H1 (cell line): Measurements from ENCODE around the gene TMEM151A. TPM values are rescaled to one million over a fixed set of nuclear protein-coding genes. Genes with fewer than 3 reads are reported as not detected.

Experiments used
- CTCF ChIA-PET: fragments of 300-600 bp; sonication (Branson Sonifier 250); formaldehyde crosslinking; loops from one replicate; lab custom pipeline; 2021; ENCODE audit not compliant: partially characterized antibody; lab: Charles Lee
- POLR2A ChIA-PET: fragments of 300-600 bp; sonication (Branson Sonifier 250); formaldehyde crosslinking; loops from one replicate; lab custom pipeline; 2021; ENCODE audit warnings: inconsistent platforms; ENCODE audit not compliant: partially characterized antibody; lab: Charles Lee
- DNase-seq, 2 experiments: peaks; one replicate each; pipeline versions ENCODE4 v3.0.0 to v3.0.0-alpha.2; 2010 to 2022; ENCODE audit warnings: low spot score in 2 of 2, low read depth in 1 of 2, mixed read lengths in 1 of 2
- FAIRE-seq: peaks from 2 replicates; lab custom pipeline; 2011; peaks lifted over from hg19 to GRCh38; lab: Jason Lieb, UNC
- H2AFZ ChIP-seq: 2 replicates; pipeline ENCODE4 v1.8.1; 2012; ENCODE audit warnings: low read length, inconsistent platforms
- H2AK5ac ChIP-seq: 2 replicates; pipeline ENCODE4 v1.6.1; 2013; ENCODE audit warnings: low read depth, low read length
- H2BK120ac ChIP-seq: replicated peaks from 2 replicates; pipeline ENCODE3; 2013; ENCODE audit warnings: low read depth, low read length, inconsistent platforms
- H2BK12ac ChIP-seq: 2 replicates; pipeline ENCODE4 v1.6.1; 2013; ENCODE audit warnings: low read depth, low read length
- H2BK15ac ChIP-seq: 2 replicates; pipeline ENCODE4 v1.6.1; 2013; ENCODE audit warnings: low read length
- H2BK20ac ChIP-seq: 2 replicates; pipeline ENCODE4 v1.6.1; 2013; ENCODE audit warnings: low read length
- H2BK5ac ChIP-seq: 2 replicates; pipeline ENCODE4 v1.6.1; 2013; ENCODE audit warnings: low read depth, low read length
- H3K14ac ChIP-seq: 2 replicates; pipeline ENCODE4 v1.6.1; 2013; ENCODE audit warnings: inconsistent platforms; ENCODE audit not compliant: insufficient read length
- H3K18ac ChIP-seq: 2 replicates; pipeline ENCODE4 v1.6.1; 2013; ENCODE audit warnings: low read length; ENCODE audit errors: extremely low read depth
- H3K23ac ChIP-seq: 2 replicates; pipeline ENCODE4 v1.6.1; 2013; ENCODE audit warnings: inconsistent platforms; ENCODE audit not compliant: insufficient read length
- H3K23me2 ChIP-seq: 2 replicates; pipeline ENCODE4 v1.6.1; 2013; ENCODE audit warnings: low read depth, low read length
- H3K27ac ChIP-seq: 2 replicates; pipeline ENCODE4 v1.6.1; 2011; ENCODE audit warnings: low read depth, low read length, inconsistent platforms
- H3K27me3 ChIP-seq, 4 experiments: replicated peaks in 1 of 4; 1 replicate in 1 of 4; 2 replicates in 3 of 4; pipeline versions ENCODE4 v1.6.1 to v1.8.1; 2011 to 2013; ENCODE audit warnings: low read length in 3 of 4, mild to moderate bottlenecking in 3 of 4, inconsistent platforms in 2 of 4, mixed read lengths in 2 of 4, moderate library complexity in 1 of 4; ENCODE audit not compliant: control insufficient read depth in 3 of 4, insufficient read depth in 3 of 4; ENCODE audit errors: extremely low read depth in 1 of 4
- H3K36me3 ChIP-seq, 4 experiments: 2 replicates each; pipeline versions ENCODE4 v1.6.1 to v1.8.1; 2011 to 2013; ENCODE audit warnings: mild to moderate bottlenecking in 4 of 4, low read length in 3 of 4, moderate library complexity in 2 of 4, control low read depth in 1 of 4, inconsistent platforms in 1 of 4; ENCODE audit not compliant: insufficient read depth in 4 of 4, control insufficient read depth in 2 of 4
- H3K4ac ChIP-seq: replicated peaks from 2 replicates; pipeline ENCODE3; 2013; ENCODE audit warnings: low read length, low read depth, mixed read lengths, inconsistent platforms; ENCODE audit not compliant: insufficient read length
- H3K4me1 ChIP-seq, 4 experiments: replicated peaks in 1 of 4; 1 replicate in 1 of 4; 2 replicates in 3 of 4; pipeline versions ENCODE4 v1.6.1 to v1.8.1; 2011 to 2013; ENCODE audit warnings: low read length in 3 of 4, inconsistent platforms in 2 of 4, mixed read lengths in 1 of 4; ENCODE audit not compliant: insufficient read depth in 4 of 4, control insufficient read depth in 3 of 4
- H3K4me2 ChIP-seq, 2 experiments: 2 replicates each; pipeline versions ENCODE4 v1.6.1 to v1.8.1; 2011 to 2013; ENCODE audit warnings: low read depth in 2 of 2, low read length in 2 of 2, control low read depth in 1 of 2, inconsistent platforms in 1 of 2, mild to moderate bottlenecking in 1 of 2; ENCODE audit not compliant: insufficient read depth in 1 of 2
- H3K4me3 ChIP-seq, 4 experiments: fragments of 200-600, 300-600 bp in 1 of 4; sonication (generic), shearing (Covaris generic), sonication (Bioruptor Twin) in 1 of 4; 2 replicates each; pipeline versions ENCODE4 v1.5.1 to v1.8.1; 2011 to 2016; ENCODE audit warnings: low read length in 4 of 4, low read depth in 3 of 4, control low read depth in 2 of 4, inconsistent platforms in 2 of 4, mild to moderate bottlenecking in 2 of 4, mixed read lengths in 1 of 4, moderate library complexity in 1 of 4; ENCODE audit not compliant: insufficient read depth in 2 of 4; ENCODE audit errors: extremely low read depth in 1 of 4
- H3K56ac ChIP-seq: replicated peaks from 2 replicates; pipeline ENCODE3; 2013; ENCODE audit warnings: low read depth, mild to moderate bottlenecking, mixed read lengths, low read length, inconsistent platforms; ENCODE audit not compliant: insufficient read length
- H3K79me1 ChIP-seq: 2 replicates; pipeline ENCODE4 v1.6.1; 2013; ENCODE audit warnings: low read depth, low read length, control low read depth
- H3K79me2 ChIP-seq, 2 experiments: 2 replicates each; pipeline versions ENCODE4 v1.6.1 to v1.8.1; 2012 to 2013; ENCODE audit warnings: low read length in 2 of 2, mild to moderate bottlenecking in 2 of 2, inconsistent platforms in 1 of 2; ENCODE audit not compliant: insufficient read depth in 2 of 2, control insufficient read depth in 1 of 2
- H3K9ac ChIP-seq, 4 experiments: replicated peaks in 1 of 4; 1 replicate in 1 of 4; 2 replicates in 3 of 4; pipeline versions ENCODE4 v1.6.1 to v1.8.1; 2011 to 2013; ENCODE audit warnings: low read depth in 3 of 4, low read length in 3 of 4, control low read depth in 2 of 4, mild to moderate bottlenecking in 2 of 4, moderate library complexity in 2 of 4, inconsistent platforms in 1 of 4; ENCODE audit errors: extremely low read depth in 1 of 4
- H3K9me3 ChIP-seq, 2 experiments: 2 replicates each; pipeline versions ENCODE4 v1.6.1 to v1.8.1; 2012 to 2013; ENCODE audit warnings: mild to moderate bottlenecking in 2 of 2, moderate library complexity in 2 of 2, control low read depth in 1 of 2, inconsistent platforms in 1 of 2, low read depth in 1 of 2, low read length in 1 of 2, mixed read lengths in 1 of 2; ENCODE audit not compliant: insufficient read depth in 2 of 2
- H4K20me1 ChIP-seq, 2 experiments: replicated peaks in 1 of 2; 2 replicates each; pipeline versions ENCODE3 to v1.8.1; 2011 to 2013; ENCODE audit warnings: inconsistent platforms in 2 of 2, low read length in 2 of 2, mild to moderate bottlenecking in 1 of 2; ENCODE audit not compliant: insufficient read depth in 2 of 2, control insufficient read depth in 1 of 2
- H4K5ac ChIP-seq: 2 replicates; pipeline ENCODE4 v1.6.1; 2013; ENCODE audit warnings: low read length, low read depth, mixed read lengths, inconsistent platforms; ENCODE audit not compliant: insufficient read length
- H4K8ac ChIP-seq: 2 replicates; pipeline ENCODE4 v1.8.0; 2013; ENCODE audit warnings: mild to moderate bottlenecking, moderate library complexity, low read length, inconsistent platforms; ENCODE audit not compliant: insufficient read depth; ENCODE audit errors: extremely low read depth
- H4K91ac ChIP-seq: replicated peaks from 2 replicates; pipeline ENCODE3; 2013; ENCODE audit warnings: low read length, mixed read lengths, inconsistent platforms; ENCODE audit not compliant: insufficient read length
- BRCA1 ChIP-seq: IDR thresholded peaks from 2 replicates; pipeline ENCODE4 v1.6.1; 2012; ENCODE audit warnings: low read depth, low read length, improper control_type of control experiment
- EZH2 ChIP-seq: fragments of 200-600 bp; sonication (generic); IDR thresholded peaks from 2 replicates; pipeline ENCODE4 v1.7.1; 2012; ENCODE audit warnings: low read depth, mild to moderate bottlenecking, moderate library complexity, low read length, inconsistent platforms; ENCODE audit not compliant: severe bottlenecking
- GABPA ChIP-seq: IDR thresholded peaks from 2 replicates; pipeline ENCODE4 v1.6.1; 2011; ENCODE audit warnings: mild to moderate bottlenecking, low read length, moderate library complexity, borderline replicate concordance; ENCODE audit not compliant: insufficient read depth
- KDM5A ChIP-seq: fragments of 200-600 bp; IDR thresholded peaks from 2 replicates; pipeline ENCODE4 v1.7.1; 2012; ENCODE audit warnings: mild to moderate bottlenecking, low read length, inconsistent platforms, mixed read lengths
- RFX5 ChIP-seq: IDR thresholded peaks from 2 replicates; pipeline ENCODE4 v1.6.1; 2011; ENCODE audit warnings: low read depth, low read length, improper control_type of control experiment, borderline replicate concordance
- RXRA ChIP-seq: IDR thresholded peaks from 2 replicates; pipeline ENCODE4 v1.6.1; 2011; ENCODE audit warnings: low read depth, mild to moderate bottlenecking, low read length, moderate library complexity; ENCODE audit not compliant: insufficient read depth
- SIX5 ChIP-seq: IDR thresholded peaks from 2 replicates; pipeline ENCODE4 v1.6.1; 2011; ENCODE audit warnings: mild to moderate bottlenecking, low read depth, low read length
- TCF12 ChIP-seq: IDR thresholded peaks from 2 replicates; pipeline ENCODE4 v1.6.1; 2011; ENCODE audit warnings: low read depth, mild to moderate bottlenecking, low read length
- WGBS, 2 experiments: shearing (Covaris generic) in 1 of 2; methylation state at CpG; one replicate each; pipeline versions ENCODE4 v1.1.6 to v1.1.7; 2013 to 2015; ENCODE audit warnings: low lambda C conversion rate in 2 of 2, mixed read lengths in 2 of 2, inconsistent platforms in 1 of 2, low coverage in 1 of 2, missing lambda C conversion rate in 1 of 2; ENCODE audit not compliant: insufficient replicate concordance in 2 of 2, insufficient coverage in 1 of 2, insufficient read length in 1 of 2; ENCODE audit errors: extremely low coverage in 1 of 2, missing lambda C conversion rate in 1 of 2; 5-methylcytosine and 5-hydroxymethylcytosine counted together
- polyA plus RNA-seq, 7 experiments: library from polyadenylated mRNA; depleted of rRNA in 3 of 7; stranded (reverse) in 5 of 7; unstranded in 2 of 7; fragments of >200 nt in 5 of 7; fragments of 200-250 nt in 2 of 7; gene quantifications; 1 replicate in 5 of 7; 2 replicates in 1 of 7; 4 replicates in 1 of 7; pipeline versions ENCODE4 v1.2.1 to v1.2.3, GENCODE V29; 2011 to 2013; ENCODE audit warnings: missing spikeins in 2 of 7, mixed read lengths in 2 of 7
- total RNA-seq: library from RNA; stranded (reverse); fragmentation: NEBNext Ultra II Directional; extraction: Animal tissue kit (Norgen Biotek cat#: 25700); gene quantifications from 2 replicates; pipeline ENCODE4 v1.2.1, GENCODE V29; 2021
- TF ChIP-seq, protein P1 (sequence below): IDR thresholded peaks from 2 replicates; pipeline ENCODE4 v1.6.1; 2012; ENCODE audit warnings: low read length, inconsistent platforms

Gene TMEM151A
- total and polyA plus RNA-seq, 2 of the 8 experiments (the other 6 are each of a cell fraction or from before 2014, with no cell fraction given) = 3.2 TPM

DNA sequence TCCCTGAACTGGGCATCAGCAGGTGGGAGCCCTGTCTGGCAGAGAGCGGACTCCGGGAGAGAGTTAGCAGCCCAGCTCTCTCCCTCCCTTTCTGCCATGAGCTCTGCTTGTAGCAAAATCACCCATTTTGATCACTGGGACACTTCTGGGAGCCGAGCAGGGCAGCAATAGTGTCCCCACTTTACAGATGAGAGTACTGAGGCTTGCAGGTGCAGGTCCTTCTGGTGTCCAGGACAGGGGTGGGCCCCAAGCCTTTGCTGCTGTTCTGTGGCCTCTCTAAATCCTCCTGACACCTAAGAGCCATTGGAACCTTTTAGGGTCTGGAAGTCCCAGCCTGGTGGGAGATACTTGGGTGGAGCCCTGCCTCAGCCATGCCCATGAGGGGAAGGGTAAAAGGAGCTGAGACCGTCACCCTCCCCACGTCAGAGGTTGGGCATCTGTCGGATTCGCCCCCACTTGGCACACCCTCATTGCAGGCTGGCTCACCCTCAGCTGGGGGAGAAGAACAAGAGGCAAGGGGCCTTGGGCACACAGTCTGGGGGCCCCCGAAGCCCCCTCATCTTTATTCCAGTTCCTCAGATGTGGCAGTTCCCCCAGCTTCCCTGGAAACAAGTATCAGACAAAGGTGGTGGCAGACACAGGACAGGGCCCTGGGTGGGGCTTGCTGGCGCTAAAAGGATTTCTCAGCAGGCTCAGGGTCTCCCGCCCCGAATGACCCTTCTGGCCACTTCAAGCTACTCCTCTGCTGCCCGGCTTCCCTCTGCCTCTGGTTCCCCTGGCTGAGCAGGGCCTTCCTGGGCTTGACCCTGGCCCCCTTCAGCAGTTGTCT is 40.1 kb downstream of the TMEM151A start:
- Histone ChIP-seq H3K23ac (no peak overlapping the region), H4K8ac (no peak overlapping the region; the same call in 1 of the 2 replicates), H3K79me1 (no peaks in the 10 kb centered on the region), H3K4ac (no peak overlapping the region), H3K56ac (no peak overlapping the region), H2AFZ (no peak overlapping the region), H4K5ac (no peak overlapping the region), H2AK5ac (no peak overlapping the region), H3K9me3 (no peaks in the 10 kb centered on the region), H3K36me3 (no peaks in the 10 kb centered on the region), H3K4me1 (peaks cover 5 to 25% (median 14%) of the 10 kb centered on the region in 4 experiments), H3K14ac (no peak overlapping the region), H2BK120ac (no peak overlapping the region), H2BK15ac (no peak overlapping the region), H3K9ac (0 out of 7 replicates have a peak overlapping the region, but pooled peaks of 1 of the 4 experiments have one; percentile 0), H3K27ac (no peak overlapping the region), H4K20me1 (no peaks in the 10 kb centered on the region), H2BK12ac (no peak overlapping the region), H2BK5ac (no peak overlapping the region), H3K18ac (no peak overlapping the region), H3K27me3 (peaks cover 0 to 7% (median 5%) of the 10 kb centered on the region in 4 experiments; a peak in 3 of 7 replicates), H3K4me3 (no peak overlapping the region), H3K4me2 (no peak overlapping the region), H2BK20ac (no peak overlapping the region), H3K23me2 (no peaks in the 10 kb centered on the region; the same call in 1 of the 2 replicates), H3K79me2 (no peaks in the 10 kb centered on the region), H4K91ac (no peak overlapping the region)
- ChIA-PET POLR2A (interaction anchor here (0.6 to 8.5 kb wide), 8 partner anchors 8 to 42 kb away, joined by 3 to 61 read pairs (median 5); partner anchors contain the start of genes B4GAT1, BRMS1, CD248 and YIF1A), CTCF (interaction anchor here (0.8 to 8.7 kb wide), 4 partner anchors 12 to 67 kb away, joined by 3 to 242 read pairs (median 5); partner anchors contain the start of gene CD248)
- DNase-seq (no peak), FAIRE-seq (no peak)
- WGBS, 2 experiments = 85% methylated on average over 12 of the region's 12 CpGs; no CpG with 5 or more reads in 1 of the 2 experiments
- TF ChIP-seq RXRA (no peak), TCF12 (no peak), SIX5 (no peak), EZH2 (no peak), RFX5 (no peak), KDM5A (no peak), BRCA1 (no peak), GABPA (no peak)
- TF ChIP-seq, protein P1, sequence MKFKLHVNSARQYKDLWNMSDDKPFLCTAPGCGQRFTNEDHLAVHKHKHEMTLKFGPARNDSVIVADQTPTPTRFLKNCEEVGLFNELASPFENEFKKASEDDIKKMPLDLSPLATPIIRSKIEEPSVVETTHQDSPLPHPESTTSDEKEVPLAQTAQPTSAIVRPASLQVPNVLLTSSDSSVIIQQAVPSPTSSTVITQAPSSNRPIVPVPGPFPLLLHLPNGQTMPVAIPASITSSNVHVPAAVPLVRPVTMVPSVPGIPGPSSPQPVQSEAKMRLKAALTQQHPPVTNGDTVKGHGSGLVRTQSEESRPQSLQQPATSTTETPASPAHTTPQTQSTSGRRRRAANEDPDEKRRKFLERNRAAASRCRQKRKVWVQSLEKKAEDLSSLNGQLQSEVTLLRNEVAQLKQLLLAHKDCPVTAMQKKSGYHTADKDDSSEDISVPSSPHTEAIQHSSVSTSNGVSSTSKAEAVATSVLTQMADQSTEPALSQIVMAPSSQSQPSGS = no peak
